H9 (cell line): ENCODE measurements around the gene RIGI. TPM values are rescaled to one million over a fixed set of nuclear protein-coding genes. Genes with fewer than 3 reads are reported as not detected.

Experiments
- DNase-seq: peaks from one replicate; pipeline ENCODE4 v3.0.0-alpha.2; 2017
- H2AFZ ChIP-seq: one replicate; pipeline ENCODE4 v1.6.1; 2013; ENCODE audit warnings: mild to moderate bottlenecking, low read length, control low read depth, moderate library complexity
- H2AK5ac ChIP-seq: 2 replicates; pipeline ENCODE4 v1.6.1; 2013; ENCODE audit warnings: low read length, control low read depth, mixed read lengths; ENCODE audit not compliant: insufficient read length
- H2BK120ac ChIP-seq: one replicate; pipeline ENCODE4 v1.6.1; 2013; ENCODE audit warnings: low read depth, mild to moderate bottlenecking, low read length, control low read depth, inconsistent platforms; ENCODE audit not compliant: poor library complexity, severe bottlenecking
- H2BK12ac ChIP-seq: 2 replicates; pipeline ENCODE4 v1.6.1; 2013; ENCODE audit warnings: low read length, control low read depth, mixed read lengths, low read depth; ENCODE audit not compliant: insufficient read length
- H2BK15ac ChIP-seq: 2 replicates; pipeline ENCODE4 v1.6.1; 2013; ENCODE audit warnings: low read depth, low read length, control low read depth
- H2BK20ac ChIP-seq: one replicate; pipeline ENCODE4 v1.6.1; 2013; ENCODE audit warnings: low read depth, mild to moderate bottlenecking, low read length, control low read depth, inconsistent platforms; ENCODE audit not compliant: poor library complexity, severe bottlenecking
- H2BK5ac ChIP-seq: 2 replicates; pipeline ENCODE4 v1.6.1; 2013; ENCODE audit warnings: low read length, control low read depth, mixed read lengths; ENCODE audit not compliant: insufficient read length
- H3K14ac ChIP-seq: 2 replicates; pipeline ENCODE4 v1.6.1; 2013; ENCODE audit warnings: low read length, control low read depth; ENCODE audit not compliant: insufficient read depth
- H3K18ac ChIP-seq: 2 replicates; pipeline ENCODE4 v1.6.1; 2013; ENCODE audit warnings: low read depth, mild to moderate bottlenecking, mixed read lengths, low read length, control low read depth; ENCODE audit not compliant: insufficient read length
- H3K23ac ChIP-seq: 2 replicates; pipeline ENCODE4 v1.6.1; 2013; ENCODE audit warnings: low read length, control low read depth, mixed read lengths, low read depth; ENCODE audit not compliant: insufficient read length
- H3K23me2 ChIP-seq: 2 replicates; pipeline ENCODE4 v1.6.1; 2013; ENCODE audit warnings: low read depth, mild to moderate bottlenecking, mixed read lengths, low read length, control low read depth; ENCODE audit not compliant: insufficient read length, poor library complexity, severe bottlenecking
- H3K27ac ChIP-seq: 2 replicates; pipeline ENCODE4 v1.5.1; 2013; ENCODE audit warnings: low read length, control low read depth, mixed read lengths, low read depth; ENCODE audit not compliant: insufficient read length
- H3K27me3 ChIP-seq: 2 replicates; pipeline ENCODE4 v1.6.1; 2013; ENCODE audit warnings: low read length, control low read depth, inconsistent platforms; ENCODE audit not compliant: insufficient read depth
- H3K4ac ChIP-seq: 2 replicates; pipeline ENCODE4 v1.6.1; 2013; ENCODE audit warnings: low read depth, mild to moderate bottlenecking, control low read depth, inconsistent platforms, low read length, moderate library complexity
- H3K4me1 ChIP-seq: 2 replicates; pipeline ENCODE4 v1.6.1; 2013; ENCODE audit warnings: low read length, control low read depth, inconsistent platforms; ENCODE audit not compliant: insufficient read depth
- H3K4me2 ChIP-seq: 2 replicates; pipeline ENCODE4 v1.6.1; 2013; ENCODE audit warnings: low read length, control low read depth, mixed read lengths; ENCODE audit not compliant: insufficient read length, insufficient read depth
- H3K56ac ChIP-seq: 2 replicates; pipeline ENCODE4 v1.6.1; 2013; ENCODE audit warnings: low read depth, mild to moderate bottlenecking, mixed read lengths, low read length, control low read depth; ENCODE audit not compliant: insufficient read length
- H3K79me1 ChIP-seq: 2 replicates; pipeline ENCODE4 v1.6.1; 2013; ENCODE audit warnings: low read depth, mild to moderate bottlenecking, moderate library complexity, low read length, control low read depth, inconsistent platforms; ENCODE audit not compliant: insufficient read depth, poor library complexity, severe bottlenecking
- H3K79me2 ChIP-seq: 2 replicates; pipeline ENCODE4 v1.6.1; 2013; ENCODE audit warnings: low read length, control low read depth, inconsistent platforms; ENCODE audit not compliant: insufficient read depth
- H3K9ac ChIP-seq: 2 replicates; pipeline ENCODE4 v1.6.1; 2013; ENCODE audit warnings: low read length, control low read depth, mixed read lengths; ENCODE audit not compliant: insufficient read length; ENCODE audit errors: extremely low read depth
- H3K9me3 ChIP-seq: one replicate; pipeline ENCODE4 v1.6.1; 2013; ENCODE audit warnings: low read depth, low read length, inconsistent platforms; ENCODE audit not compliant: control insufficient read depth
- H3T11ph ChIP-seq: one replicate; pipeline ENCODE4 v1.6.1; 2013; ENCODE audit warnings: mild to moderate bottlenecking, low read length, control low read depth, inconsistent platforms
- H4K20me1 ChIP-seq: one replicate; pipeline ENCODE4 v1.6.1; 2013; ENCODE audit not compliant: control insufficient read depth, insufficient read length, insufficient read depth
- H4K5ac ChIP-seq: 2 replicates; pipeline ENCODE4 v1.6.1; 2013; ENCODE audit warnings: low read depth, mild to moderate bottlenecking, mixed read lengths, low read length, control low read depth; ENCODE audit not compliant: insufficient read length
- H4K8ac ChIP-seq: replicated peaks from 2 replicates; pipeline ENCODE4 v1.6.1; 2013; ENCODE audit warnings: low read length, control low read depth, mixed read lengths, low read depth; ENCODE audit not compliant: insufficient read length
- H4K91ac ChIP-seq: 2 replicates; pipeline ENCODE4 v1.6.1; 2013; ENCODE audit warnings: low read depth, mild to moderate bottlenecking, moderate library complexity, mixed read lengths, low read length, control low read depth; ENCODE audit not compliant: insufficient read length
- H3K27ac Mint-ChIP-seq, 3 experiments: 2 replicates in 2 of 3; 3 replicates in 1 of 3; pipeline ENCODE4 v1.8.0; 2020 to 2021; ENCODE audit warnings: mixed read lengths in 3 of 3, mild to moderate bottlenecking in 1 of 3, moderate library complexity in 1 of 3
- H3K27me3 Mint-ChIP-seq: 2 replicates; pipeline ENCODE4 v1.8.0; 2021; ENCODE audit warnings: low read depth, mild to moderate bottlenecking, moderate library complexity, mixed read lengths
- H3K36me3 Mint-ChIP-seq, 3 experiments: 2 replicates in 2 of 3; 3 replicates in 1 of 3; pipeline ENCODE4 v1.8.0; 2020 to 2021; ENCODE audit warnings: low read depth in 3 of 3, mixed read lengths in 3 of 3; ENCODE audit not compliant: insufficient read depth in 1 of 3
- H3K4me1 Mint-ChIP-seq, 2 experiments: 2 replicates each; pipeline ENCODE4 v1.8.0; 2020; ENCODE audit warnings: mixed read lengths in 2 of 2
- H3K4me3 Mint-ChIP-seq, 2 experiments: 2 replicates in 1 of 2; 3 replicates in 1 of 2; pipeline ENCODE4 v1.8.0; 2020 to 2021; ENCODE audit warnings: mild to moderate bottlenecking in 2 of 2, mixed read lengths in 2 of 2, moderate library complexity in 1 of 2
- H3K9me3 Mint-ChIP-seq, 2 experiments: 2 replicates in 1 of 2; 3 replicates in 1 of 2; pipeline ENCODE4 v1.8.0; 2020; ENCODE audit warnings: mild to moderate bottlenecking in 2 of 2, mixed read lengths in 2 of 2, moderate library complexity in 1 of 2
- WGBS: extraction: QIAGEN DNeasy Blood & Tissue Kit; methylation state at CpG from one replicate; pipeline ENCODE4 v1.1.7; 2013; ENCODE audit warnings: missing lambda C conversion rate, low lambda C conversion rate, mixed read lengths; ENCODE audit not compliant: insufficient read length; ENCODE audit errors: extremely low coverage; 5-methylcytosine and 5-hydroxymethylcytosine counted together
- total RNA-seq: library from RNA; stranded (reverse); gene quantifications from 2 replicates; pipeline ENCODE4 v1.2.1, GENCODE V29; 2021
- TF ChIP-seq, protein P1 (sequence below): fragments of 200-600 bp; sonication (generic); conservative IDR thresholded peaks from 3 replicates; pipeline ENCODE4 v1.8.0; 2021; ENCODE audit warnings: antibody characterized with exemption, mild to moderate bottlenecking

Gene RIGI
- total RNA-seq, 1 experiment from 2014 or later: 4.1 TPM

DNA sequence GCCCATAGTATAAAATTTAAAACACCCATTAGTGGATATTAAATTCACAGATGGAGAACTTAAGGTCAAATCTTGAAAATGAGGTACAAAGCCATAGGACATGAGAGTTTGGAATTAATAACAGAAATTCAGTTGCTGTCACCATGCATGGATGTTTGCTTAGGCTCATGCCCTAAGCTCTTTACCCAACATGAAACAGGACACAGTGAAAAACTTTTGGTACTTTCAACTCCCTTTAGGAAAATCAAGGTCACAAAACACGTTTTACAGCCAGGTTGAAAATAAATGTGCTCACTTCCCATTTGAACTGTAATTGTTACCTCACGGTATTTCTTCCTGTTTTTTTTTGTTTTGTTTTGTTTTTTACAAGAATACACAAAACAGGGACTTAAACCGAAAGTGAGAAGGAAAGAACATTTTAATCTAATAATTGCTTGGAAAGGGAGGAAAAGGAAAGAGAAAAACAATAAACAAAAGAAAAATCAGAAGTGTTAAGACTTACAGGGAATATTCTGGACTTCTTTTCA lies 32.5 kb upstream of the RIGI start:
- no peak overlapping the region for H3K18ac ChIP-seq
- TF ChIP-seq, protein P1, sequence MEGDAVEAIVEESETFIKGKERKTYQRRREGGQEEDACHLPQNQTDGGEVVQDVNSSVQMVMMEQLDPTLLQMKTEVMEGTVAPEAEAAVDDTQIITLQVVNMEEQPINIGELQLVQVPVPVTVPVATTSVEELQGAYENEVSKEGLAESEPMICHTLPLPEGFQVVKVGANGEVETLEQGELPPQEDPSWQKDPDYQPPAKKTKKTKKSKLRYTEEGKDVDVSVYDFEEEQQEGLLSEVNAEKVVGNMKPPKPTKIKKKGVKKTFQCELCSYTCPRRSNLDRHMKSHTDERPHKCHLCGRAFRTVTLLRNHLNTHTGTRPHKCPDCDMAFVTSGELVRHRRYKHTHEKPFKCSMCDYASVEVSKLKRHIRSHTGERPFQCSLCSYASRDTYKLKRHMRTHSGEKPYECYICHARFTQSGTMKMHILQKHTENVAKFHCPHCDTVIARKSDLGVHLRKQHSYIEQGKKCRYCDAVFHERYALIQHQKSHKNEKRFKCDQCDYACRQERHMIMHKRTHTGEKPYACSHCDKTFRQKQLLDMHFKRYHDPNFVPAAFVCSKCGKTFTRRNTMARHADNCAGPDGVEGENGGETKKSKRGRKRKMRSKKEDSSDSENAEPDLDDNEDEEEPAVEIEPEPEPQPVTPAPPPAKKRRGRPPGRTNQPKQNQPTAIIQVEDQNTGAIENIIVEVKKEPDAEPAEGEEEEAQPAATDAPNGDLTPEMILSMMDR: no peak
- H2BK20ac ChIP-seq: no peak overlapping the region
- no peak overlapping the region for H2BK15ac ChIP-seq
- WGBS: no CpG with 5 or more reads among the region's 3 CpGs
- no peak overlapping the region for H2AK5ac ChIP-seq
- no peak overlapping the region for H3K23ac ChIP-seq
- no peak overlapping the region for H3K56ac ChIP-seq
- no peak overlapping the region for H4K91ac ChIP-seq
- H4K8ac ChIP-seq: no peak overlapping the region
- H3K4me3 Mint-ChIP-seq: no peak overlapping the region
- H2BK12ac ChIP-seq: no peak overlapping the region
- no peaks in the 10 kb centered on the region for H3K27me3 ChIP-seq
- H3K27ac ChIP-seq: no peak overlapping the region
- H3K9me3 Mint-ChIP-seq: no peaks in the 10 kb centered on the region
- H3K9me3 ChIP-seq: no peaks in the 10 kb centered on the region
- no peak overlapping the region for H3K4me2 ChIP-seq
- no peak for DNase-seq
- peaks cover 0 to under 1% of the 10 kb centered on the region in 2 experiments; a peak in 1 of 4 replicates for H3K4me1 Mint-ChIP-seq
- H3K14ac ChIP-seq: no peak overlapping the region
- H2AFZ ChIP-seq: no peak overlapping the region
- H2BK120ac ChIP-seq: no peak overlapping the region
- H3K79me2 ChIP-seq: no peaks in the 10 kb centered on the region
- H3K27ac Mint-ChIP-seq: no peak overlapping the region
- H4K5ac ChIP-seq: no peak overlapping the region
- H3T11ph ChIP-seq: no peak overlapping the region
- H3K36me3 Mint-ChIP-seq: peaks cover 0 to 4% (median 0%) of the 10 kb centered on the region in 3 experiments; a peak in 1 of 7 replicates
- H3K4ac ChIP-seq: no peak overlapping the region
- H3K4me1 ChIP-seq: no peaks in the 10 kb centered on the region
- H4K20me1 ChIP-seq: no peaks in the 10 kb centered on the region
- no peaks in the 10 kb centered on the region for H3K79me1 ChIP-seq
- no peaks in the 10 kb centered on the region for H3K23me2 ChIP-seq
- no peak overlapping the region for H2BK5ac ChIP-seq
- no peaks in the 10 kb centered on the region for H3K27me3 Mint-ChIP-seq
- H3K9ac ChIP-seq: no peak overlapping the region
